PC-9 (cell line): ENCODE results near the gene RFC2. TPM values are rescaled to one million over a fixed set of nuclear protein-coding genes. Genes with fewer than 3 reads are reported as not detected.

Source experiments
- BruUV-seq: library from RNA; stranded (reverse); fragments of 400-500 nt; replicated peaks from 2 replicates; lab custom pipeline; 2021; lab: Mats Ljungman, UMichigan
- CTCF ChIA-PET: fragments of 300-600 bp; sonication (Branson Sonifier 250); formaldehyde crosslinking; loops from one replicate; lab custom pipeline; 2022; ENCODE audit warnings: antibody characterized with exemption; lab: Charles Lee
- POLR2A ChIA-PET: fragments of 300-600 bp; sonication (Branson Sonifier 250); formaldehyde crosslinking; loops from one replicate; lab custom pipeline; 2022; ENCODE audit warnings: antibody characterized with exemption; ENCODE audit not compliant: unreplicated experiment; lab: Charles Lee
- DNase-seq, 2 experiments: peaks; one replicate each; pipeline versions ENCODE4 v3.0.0 to v3.0.0-alpha.2; 2015 to 2022; ENCODE audit warnings: mixed read lengths in 1 of 2
- H2AFZ ChIP-seq: fragments of 200-600 bp; sonication (generic); 2 replicates; pipeline ENCODE4 v1.8.1; 2017; ENCODE audit warnings: antibody characterized with exemption
- H3F3A ChIP-seq: fragments of 200-600 bp; sonication (generic); 2 replicates; pipeline ENCODE4 v1.8.1; 2017; ENCODE audit warnings: antibody characterized with exemption, mild to moderate bottlenecking, low read depth; ENCODE audit not compliant: insufficient read depth
- H3K27ac ChIP-seq: fragments of 200-600 bp; sonication (generic); 2 replicates; pipeline ENCODE4 v1.6.1; 2016; ENCODE audit warnings: mixed run types
- H3K27me3 ChIP-seq: fragments of 200-600 bp; sonication (generic); 2 replicates; pipeline ENCODE4 v1.6.1; 2016; ENCODE audit warnings: low read depth, mixed run types; ENCODE audit not compliant: insufficient read depth
- H3K36me3 ChIP-seq: fragments of 200-600 bp; sonication (generic); 2 replicates; pipeline ENCODE4 v1.6.1; 2016; ENCODE audit warnings: low read depth, mixed run types
- H3K4me1 ChIP-seq: fragments of 200-600 bp; sonication (generic); replicated peaks from 2 replicates; pipeline ENCODE4 v1.6.1; 2016; ENCODE audit warnings: mixed run types; ENCODE audit not compliant: insufficient read depth
- H3K4me2 ChIP-seq: fragments of 200-600 bp; sonication (generic); 2 replicates; pipeline ENCODE4 v1.6.1; 2017; ENCODE audit warnings: mixed run types
- H3K4me3 ChIP-seq: fragments of 200-600 bp; sonication (generic); 2 replicates; pipeline ENCODE4 v1.6.1; 2016; ENCODE audit warnings: mixed run types
- H3K79me2 ChIP-seq: fragments of 200-600 bp; sonication (generic); 2 replicates; pipeline ENCODE4 v1.6.1; 2017; ENCODE audit warnings: low read depth, mixed run types
- H3K9me2 ChIP-seq: fragments of 200-600 bp; sonication (generic); 2 replicates; pipeline ENCODE4 v1.8.1; 2017; ENCODE audit warnings: mild to moderate bottlenecking; ENCODE audit not compliant: insufficient read depth
- H3K9me3 ChIP-seq: fragments of 200-600 bp; sonication (generic); 2 replicates; pipeline ENCODE4 v1.8.1; 2016; ENCODE audit warnings: low read depth; ENCODE audit not compliant: insufficient read depth
- H4K20me1 ChIP-seq: fragments of 200-600 bp; sonication (generic); 2 replicates; pipeline ENCODE4 v1.8.1; 2017; ENCODE audit not compliant: insufficient read depth
- CTCF ChIP-seq: fragments of 200-600 bp; sonication (generic); conservative IDR thresholded peaks from 2 replicates; pipeline ENCODE4 v1.6.1; 2017; ENCODE audit warnings: mixed run types, antibody characterized with exemption, mild to moderate bottlenecking, moderate library complexity
- EZH2 ChIP-seq: fragments of 200-600 bp; sonication (generic); IDR thresholded peaks from 2 replicates; pipeline ENCODE4 v1.8.0; 2017; ENCODE audit warnings: antibody characterized with exemption, low read depth
- intact Hi-C: fragments of 100-400 bp; cut with micrococcal nuclease; formaldehyde crosslinking; loops from one replicate; pipeline ENCODE4 v1.10.0; 2022; ENCODE audit not compliant: unreplicated experiment
- total RNA-seq: library from RNA; stranded (reverse); gene quantifications from 2 replicates; pipeline ENCODE4 v1.2.3, GENCODE V29; 2021

Gene RFC2
- total RNA-seq, 1 experiment from 2014 or later = 75.7 TPM

DNA sequence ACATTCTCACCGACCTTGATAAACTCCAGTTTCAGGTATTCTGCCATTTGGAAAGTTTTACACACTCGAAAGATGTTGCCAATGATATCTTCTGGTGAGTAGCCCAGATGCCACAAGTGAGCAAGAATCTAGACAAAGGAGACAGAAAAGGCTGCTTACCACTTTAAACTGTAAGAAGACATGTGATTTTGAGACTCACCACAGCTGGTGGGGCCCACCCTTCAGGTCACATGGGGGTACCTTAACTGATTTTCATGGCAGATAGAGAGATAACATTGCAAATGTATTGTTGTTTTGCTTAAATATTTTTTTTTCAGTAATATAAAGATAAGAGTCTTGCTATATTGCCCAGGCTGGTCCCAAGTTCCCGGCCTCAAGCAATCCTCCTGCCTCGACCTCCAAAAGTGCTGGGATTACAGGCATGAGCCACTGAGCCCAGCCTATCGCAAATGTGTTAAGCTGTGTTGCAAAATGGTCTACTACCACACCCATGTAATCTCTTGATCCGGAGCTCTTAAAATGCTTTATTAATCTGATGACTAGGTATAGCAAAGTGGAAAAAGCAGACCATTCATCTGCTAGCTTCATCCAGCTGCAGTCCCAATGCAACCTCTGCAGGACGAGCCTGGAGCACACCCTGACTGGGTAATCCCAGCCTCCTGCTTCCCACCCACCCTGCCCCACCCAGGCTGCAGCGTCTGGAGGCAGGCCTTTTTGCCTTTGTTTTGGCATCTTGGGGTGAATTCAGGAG is 18.5 kb downstream of the RFC2 start:
- Histone ChIP-seq H3K4me2 (no peak overlapping the region), H3K27me3 (no peaks in the 10 kb centered on the region), H3K36me3 (no peaks in the 10 kb centered on the region), H3K9me3 (no peaks in the 10 kb centered on the region), H3K9me2 (no peaks in the 10 kb centered on the region), H3K27ac (no peak overlapping the region), H3K79me2 (no peaks in the 10 kb centered on the region), H3K4me1 (no peaks in the 10 kb centered on the region), H3K4me3 (no peak overlapping the region), H2AFZ (no peak overlapping the region), H4K20me1 (no peaks in the 10 kb centered on the region), H3F3A (no peaks in the 10 kb centered on the region; the same call in 1 of the 2 replicates)
- intact Hi-C loops = no loop called here
- CTCF ChIA-PET = no interaction called here
- TF ChIP-seq EZH2 (no peak), CTCF (no peak)
- POLR2A ChIA-PET = interaction anchor here (0.6 kb wide), 1 partner anchor 21 kb away, joined by 24 read pairs; no protein-coding TSS in a partner anchor
- no TSS peak for BruUV-seq
- no peak for DNase-seq

- Histone ChIP-seq H3K79me2 (no peaks in the 10 kb centered on the region), H3F3A (no peaks in the 10 kb centered on the region; the same call in 1 of the 2 replicates), H3K9me3 (no peaks in the 10 kb centered on the region), H3K27ac (no peak overlapping the region), H3K4me2 (no peak overlapping the region), H3K27me3 (no peaks in the 10 kb centered on the region), H4K20me1 (no peaks in the 10 kb centered on the region), H3K36me3 (no peaks in the 10 kb centered on the region), H3K4me1 (no peaks in the 10 kb centered on the region), H3K4me3 (no peak overlapping the region), H3K9me2 (no peaks in the 10 kb centered on the region), H2AFZ (no peak overlapping the region)
- no peak for TF ChIP-seq EZH2
- TF ChIP-seq CTCF = no peak
- no peak for DNase-seq
- ChIA-PET POLR2A (no interaction called here), CTCF (interaction anchor here (0.7 kb wide), 1 partner anchor 677 kb away, joined by 9 read pairs; no protein-coding TSS in a partner anchor)
- no TSS peak for BruUV-seq
- intact Hi-C loops = no loop called here
Measured at GRCh38 chr7:74233655-74234285, 20.4 kb downstream of the RFC2 start.

- Histone ChIP-seq H3K4me2 (no peak overlapping the region), H3K9me2 (no peaks in the 10 kb centered on the region), H3K4me1 (no peaks in the 10 kb centered on the region), H3K36me3 (no peaks in the 10 kb centered on the region), H4K20me1 (no peaks in the 10 kb centered on the region), H3F3A (no peaks in the 10 kb centered on the region; the same call in 1 of the 2 replicates), H3K27me3 (no peaks in the 10 kb centered on the region), H3K9me3 (no peaks in the 10 kb centered on the region), H3K4me3 (no peak overlapping the region), H3K79me2 (no peaks in the 10 kb centered on the region), H3K27ac (no peak overlapping the region), H2AFZ (no peak overlapping the region)
- CTCF ChIA-PET = no interaction called here
- TF ChIP-seq CTCF (no peak), EZH2 (no peak)
- no TSS peak for BruUV-seq
- no peak for DNase-seq
- POLR2A ChIA-PET = no interaction called here
- intact Hi-C loops = no loop called here
Measured at GRCh38 chr7:74231232-74231590, 23.0 kb downstream of the RFC2 start.
